Measurements from ENCODE around the gene LRRN2. TPM values are rescaled to one million over a fixed set of nuclear protein-coding genes. Genes with fewer than 3 reads are reported as not detected.
"Not testable (repeated sequence)": the region's sequence is repeated elsewhere in the genome, so short reads cannot be mapped to it uniquely, and the experiment has no call there.

LRRN2 gene
- total RNA-seq, 4 donors from 2014 or later, result 0.10 to 0.32 TPM; not detected in 2

GRCh38 chr1:204731509-204731908 is 46.0 kb upstream of the LRRN2 start:
- 40 to 48% methylated on average over 6 of the region's 6 CpGs for whole genome bisulfite sequencing, 2 donors
- no peak for TF ChIP-seq POLR2A (IDR thresholded peaks at IDR 0.05)
- no peak for TF ChIP-seq CTCF (IDR thresholded peaks at IDR 0.05)

GRCh38 chr1:204730826-204731459 is 45.4 kb upstream of the LRRN2 start:
- 27 to 35% methylated on average over 9 of the region's 9 CpGs for WGBS, 2 donors
- peak in 1 of 2 donors; percentile 74 for DNase-seq (ENCODE audit: low spot score in 2 of 2)
- intact Hi-C loops (cut with DNase I; ENCODE audit: low total_unique reads), result no loop called here

More at GRCh38 chr1:204731509-204731908, 46.0 kb upstream of the LRRN2 start:
- DNase-seq (ENCODE audit: low spot score in 2 of 2), result peak in 1 of 2 donors; percentile 63
- no peak overlapping the region for H3K4me3 ChIP-seq (ENCODE audit: low read depth, poor library complexity, severe bottlenecking)
- intact Hi-C loops (cut with DNase I; ENCODE audit: low total_unique reads), result no loop called here

DNA sequence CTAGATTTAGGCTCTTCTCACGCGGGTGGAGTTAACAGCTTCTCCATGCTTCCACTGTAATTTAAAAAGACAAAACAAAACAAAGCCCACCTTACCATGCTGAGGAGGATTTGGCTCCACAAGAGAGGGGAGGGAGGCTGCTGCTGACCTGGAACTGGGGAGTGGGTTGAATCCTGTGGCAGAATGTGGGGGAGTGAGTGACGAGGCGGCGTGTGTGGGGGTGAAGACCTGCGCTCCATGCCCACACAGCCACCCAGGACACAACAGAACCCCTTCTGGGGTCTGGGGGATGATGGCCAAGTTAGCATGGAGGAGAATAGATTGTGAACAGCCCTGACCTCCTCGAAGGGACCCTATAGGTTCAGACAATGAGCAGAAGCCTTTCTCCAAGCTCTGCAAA is 44.0 kb upstream of the LRRN2 start:
- TF ChIP-seq POLR2A (IDR thresholded peaks at IDR 0.05) (no peak), CTCF (IDR thresholded peaks at IDR 0.05) (no peak)
- intact Hi-C loops (cut with DNase I; ENCODE audit: low total_unique reads), result no loop called here
- WGBS, 2 donors, result 87 to 90% methylated on average over 7 of the region's 7 CpGs
- DNase-seq (ENCODE audit: low spot score in 2 of 2), result peak in 1 of 2 donors; percentile 34
- no peak overlapping the region for H3K4me3 ChIP-seq (ENCODE audit: low read depth, poor library complexity, severe bottlenecking)

More at GRCh38 chr1:204730826-204731459, 45.4 kb upstream of the LRRN2 start:
- no peak overlapping the region for H3K4me3 ChIP-seq (ENCODE audit: low read depth, poor library complexity, severe bottlenecking)
- no peak for TF ChIP-seq POLR2A (IDR thresholded peaks at IDR 0.05)
- no peak for TF ChIP-seq CTCF (IDR thresholded peaks at IDR 0.05)

DNA sequence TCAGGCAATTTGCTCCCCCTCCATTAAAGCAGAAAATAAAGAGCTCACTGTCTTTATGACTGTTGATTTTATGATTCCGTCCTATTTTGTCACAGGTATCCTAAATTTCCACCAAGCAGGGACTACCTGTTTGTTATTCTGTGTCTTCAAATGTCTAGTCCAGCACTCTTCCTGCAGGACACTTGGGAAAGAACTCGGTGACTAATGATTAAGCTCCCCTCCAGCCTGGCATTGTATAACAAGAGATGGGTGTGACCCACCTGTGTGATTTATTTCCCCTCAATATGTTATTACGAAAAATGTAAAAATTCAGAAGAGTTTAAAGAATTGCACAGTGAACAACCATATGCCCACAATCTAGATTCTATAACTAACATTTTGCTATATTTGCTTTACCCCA is 42.9 kb upstream of the LRRN2 start:
- WGBS, 2 donors, result 75 to 80% methylated on average over 3 of the region's 3 CpGs
- peak in 1 of 2 donors; percentile 13 for DNase-seq (ENCODE audit: low spot score in 2 of 2)
- intact Hi-C loops (cut with DNase I; ENCODE audit: low total_unique reads), result no loop called here
- H3K4me3 ChIP-seq (ENCODE audit: low read depth, poor library complexity, severe bottlenecking), result no peak overlapping the region
- TF ChIP-seq POLR2A (IDR thresholded peaks at IDR 0.05), result no peak
- no peak for TF ChIP-seq CTCF (IDR thresholded peaks at IDR 0.05)

DNA sequence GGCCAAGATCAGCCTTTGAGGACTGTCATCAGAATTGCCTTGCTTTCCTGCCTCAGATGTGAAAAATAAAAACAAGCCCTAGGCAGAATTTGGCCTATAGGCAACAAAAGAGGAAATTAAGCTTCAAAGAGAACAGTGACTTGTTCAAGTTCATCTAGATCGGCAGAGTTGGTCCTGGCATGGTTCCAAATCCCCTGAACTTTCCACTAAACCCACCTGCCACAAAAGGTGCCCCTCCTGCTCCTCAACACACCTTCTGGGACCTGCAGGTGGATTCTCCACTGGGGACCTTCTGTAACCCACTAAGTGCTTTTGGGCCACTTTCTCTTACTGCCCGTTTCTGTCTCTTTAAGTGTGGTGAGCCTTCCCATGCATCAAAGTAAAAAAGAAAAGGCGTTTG is 42.5 kb upstream of the LRRN2 start:
- DNase-seq (ENCODE audit: low spot score in 2 of 2), result peak in 1 of 2 donors; percentile 28
- H3K4me3 ChIP-seq (ENCODE audit: low read depth, poor library complexity, severe bottlenecking), result no peak overlapping the region
- WGBS, 2 donors, result 44 to 52% methylated on average over 3 of the region's 3 CpGs
- TF ChIP-seq POLR2A (IDR thresholded peaks at IDR 0.05) (no peak), CTCF (IDR thresholded peaks at IDR 0.05) (no peak)
- intact Hi-C loops (cut with DNase I; ENCODE audit: low total_unique reads), result no loop called here

DNA sequence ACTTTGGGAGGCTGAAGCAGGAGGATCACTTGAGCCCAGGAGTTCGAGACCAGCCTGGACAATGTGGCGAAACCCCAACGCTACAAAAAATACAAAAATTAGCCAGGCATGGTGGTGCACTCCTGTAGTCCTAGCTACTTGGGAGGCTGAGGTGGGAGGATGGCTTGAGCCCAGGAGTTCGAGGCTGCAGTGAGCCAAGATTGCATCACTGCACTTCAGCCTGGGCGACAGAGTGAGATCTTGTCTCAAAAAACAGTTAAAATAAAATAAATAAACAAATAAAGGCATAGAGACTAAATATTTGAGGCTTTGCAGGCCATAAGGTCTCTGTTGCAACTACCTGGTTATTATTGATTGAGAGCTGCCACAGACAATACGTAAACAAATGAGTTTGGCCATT is 41.9 kb upstream of the LRRN2 start:
- intact Hi-C loops (cut with DNase I; ENCODE audit: low total_unique reads); H3K4me3 ChIP-seq (ENCODE audit: low read depth, poor library complexity, severe bottlenecking): not testable (repeated sequence)
- WGBS, 2 donors, result 87 to 89% methylated on average over 6 of the region's 6 CpGs
- DNase-seq (ENCODE audit: low spot score in 2 of 2), result peak in 1 of 2 donors; percentile 13

Measured in lower leg skin (tissue), 4 donors.